Measurements from ENCODE around the gene PCDHGA5. TPM values are rescaled to one million over a fixed set of nuclear protein-coding genes. Genes with fewer than 3 reads are reported as not detected.
A peak's percentile ranks its signal among the peaks of the same experiment; 100 is the strongest.
"Not testable (repeated sequence)": the region's sequence is repeated elsewhere in the genome, so short reads cannot be mapped to it uniquely, and the experiment has no call there.

PCDHGA5 gene
- total RNA-seq, 1 experiment from 2014 or later: 1.3 TPM

- peak within 1 kb of the TSS in 2 of 3 experiments; percentile 58 to 96; a peak in 3 of 7 replicates for H3K27ac Mint-ChIP-seq
- TF ChIP-seq, protein P1, sequence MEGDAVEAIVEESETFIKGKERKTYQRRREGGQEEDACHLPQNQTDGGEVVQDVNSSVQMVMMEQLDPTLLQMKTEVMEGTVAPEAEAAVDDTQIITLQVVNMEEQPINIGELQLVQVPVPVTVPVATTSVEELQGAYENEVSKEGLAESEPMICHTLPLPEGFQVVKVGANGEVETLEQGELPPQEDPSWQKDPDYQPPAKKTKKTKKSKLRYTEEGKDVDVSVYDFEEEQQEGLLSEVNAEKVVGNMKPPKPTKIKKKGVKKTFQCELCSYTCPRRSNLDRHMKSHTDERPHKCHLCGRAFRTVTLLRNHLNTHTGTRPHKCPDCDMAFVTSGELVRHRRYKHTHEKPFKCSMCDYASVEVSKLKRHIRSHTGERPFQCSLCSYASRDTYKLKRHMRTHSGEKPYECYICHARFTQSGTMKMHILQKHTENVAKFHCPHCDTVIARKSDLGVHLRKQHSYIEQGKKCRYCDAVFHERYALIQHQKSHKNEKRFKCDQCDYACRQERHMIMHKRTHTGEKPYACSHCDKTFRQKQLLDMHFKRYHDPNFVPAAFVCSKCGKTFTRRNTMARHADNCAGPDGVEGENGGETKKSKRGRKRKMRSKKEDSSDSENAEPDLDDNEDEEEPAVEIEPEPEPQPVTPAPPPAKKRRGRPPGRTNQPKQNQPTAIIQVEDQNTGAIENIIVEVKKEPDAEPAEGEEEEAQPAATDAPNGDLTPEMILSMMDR (conservative IDR thresholded peaks at IDR 0.05): peak; percentile 88
- not testable (repeated sequence) for H3K18ac ChIP-seq (ENCODE audit: insufficient read length, low read depth, low read length); H4K8ac ChIP-seq (replicated peaks; ENCODE audit: insufficient read length, low read depth, low read length); H4K91ac ChIP-seq (ENCODE audit: insufficient read length, low read depth, low read length); H3K27me3 ChIP-seq (ENCODE audit: insufficient read depth, low read length); H2AK5ac ChIP-seq (ENCODE audit: insufficient read length, low read length); H2BK5ac ChIP-seq (ENCODE audit: insufficient read length, low read length); H3T11ph ChIP-seq (ENCODE audit: low read length); H3K79me1 ChIP-seq (ENCODE audit: insufficient read depth, low read depth, low read length, poor library complexity, severe bottlenecking); H4K5ac ChIP-seq (ENCODE audit: insufficient read length, low read depth, low read length); H3K4ac ChIP-seq (ENCODE audit: low read depth, low read length); H3K23me2 ChIP-seq (ENCODE audit: insufficient read length, low read depth, low read length, poor library complexity, severe bottlenecking); H3K4me1 Mint-ChIP-seq; H3K4me1 ChIP-seq (ENCODE audit: insufficient read depth, low read length); H3K79me2 ChIP-seq (ENCODE audit: insufficient read depth, low read length); H2BK20ac ChIP-seq (ENCODE audit: low read depth, low read length, poor library complexity, severe bottlenecking); H3K23ac ChIP-seq (ENCODE audit: insufficient read length, low read depth, low read length); H3K14ac ChIP-seq (ENCODE audit: insufficient read depth, low read length); H4K20me1 ChIP-seq (ENCODE audit: control insufficient read depth, insufficient read depth, insufficient read length); H2AFZ ChIP-seq (ENCODE audit: low read length); H2BK12ac ChIP-seq (ENCODE audit: insufficient read length, low read depth, low read length); H2BK15ac ChIP-seq (ENCODE audit: low read depth, low read length); H3K27ac ChIP-seq (ENCODE audit: insufficient read length, low read depth, low read length); H3K56ac ChIP-seq (ENCODE audit: insufficient read length, low read depth, low read length); H2BK120ac ChIP-seq (ENCODE audit: low read depth, low read length, poor library complexity, severe bottlenecking)
- H3K4me3 Mint-ChIP-seq: peak within 1 kb of the TSS; percentile 90 to 94
- Histone ChIP-seq H3K9ac (ENCODE audit: extremely low read depth, insufficient read length, low read length) (peak within 1 kb of the TSS; percentile 54), H3K9me3 (ENCODE audit: control insufficient read depth, low read depth, low read length) (peaks cover 15% of the 10 kb centered on the region), H3K4me2 (ENCODE audit: insufficient read depth, insufficient read length, low read length) (peak within 1 kb of the TSS; percentile 88)
- peak; percentile 80 for DNase-seq
- peaks cover 22% of the 10 kb centered on the region for H3K27me3 Mint-ChIP-seq (ENCODE audit: low read depth)
- H3K9me3 Mint-ChIP-seq: peaks cover 24 to 34% of the 10 kb centered on the region in 2 experiments
- no CpG with 5 or more reads among the region's 51 CpGs for WGBS (ENCODE audit: extremely low coverage, insufficient read length, low lambda C conversion rate)
- H3K36me3 Mint-ChIP-seq (ENCODE audit: insufficient read depth in 1 of 3, low read depth in 3 of 3): peaks cover 11 to 28% (median 18%) of the 10 kb centered on the region in 3 experiments
Observed at GRCh38 chr5:141407790-141408505, 44.0 kb downstream of the PCDHGA5 start, which contains the start of gene PCDHGB6. Gene PCDHGB6, plus strand, starts transcription at chr5:141408021. Its CDS starts 182 bp downstream, at chr5:141408203.
